ENCODE results near the gene VTA1.

GRCh38 chr6:142236691-142237090 lies 89.6 kb downstream of the VTA1 start:
- TF ChIP-seq ZNF740 (CRISPR knock-in tag; IDR thresholded peaks at IDR 0.05) (no peak), CTCF (CRISPR knock-in tag; IDR thresholded peaks at IDR 0.05) (no peak), ZFP37 (CRISPR knock-in tag; IDR thresholded peaks at IDR 0.05; ENCODE audit: borderline replicate concordance) (no peak), ZNF501 (CRISPR knock-in tag; IDR thresholded peaks at IDR 0.05) (no peak), REST (IDR thresholded peaks at IDR 0.05; ENCODE audit: borderline replicate concordance in 1 of 2, low read depth in 1 of 2, low read length in 2 of 2) (no peak)
- TF ChIP-seq, protein P1, sequence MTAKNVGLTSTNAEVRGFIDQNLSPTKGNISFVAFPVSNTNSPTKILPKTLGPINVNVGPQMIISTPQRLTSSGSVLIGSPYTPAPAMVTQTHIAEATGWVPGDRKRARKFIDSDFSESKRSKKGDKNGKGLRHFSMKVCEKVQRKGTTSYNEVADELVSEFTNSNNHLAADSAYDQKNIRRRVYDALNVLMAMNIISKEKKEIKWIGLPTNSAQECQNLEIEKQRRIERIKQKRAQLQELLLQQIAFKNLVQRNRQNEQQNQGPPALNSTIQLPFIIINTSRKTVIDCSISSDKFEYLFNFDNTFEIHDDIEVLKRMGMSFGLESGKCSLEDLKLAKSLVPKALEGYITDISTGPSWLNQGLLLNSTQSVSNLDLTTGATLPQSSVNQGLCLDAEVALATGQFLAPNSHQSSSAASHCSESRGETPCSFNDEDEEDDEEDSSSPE (CRISPR knock-in tag; IDR thresholded peaks at IDR 0.05) = no peak

Measured in HepG2 (cell line).